ENCODE results near the gene DOCK3. TPM values are rescaled to one million over a fixed set of nuclear protein-coding genes. Genes with fewer than 3 reads are reported as not detected.
"Not testable (repeated sequence)": the region's sequence is repeated elsewhere in the genome, so short reads cannot be mapped to it uniquely, and the experiment has no call there.

The DOCK3 gene
- polyA plus RNA-seq, 4 donors = 0.13 to 0.34 TPM; not detected in 2

- H3K9me3 ChIP-seq (ENCODE audit: control insufficient read depth in 2 of 2, insufficient read depth in 1 of 2, low read depth in 1 of 2, low read length in 1 of 2) = peaks cover 0 to 22% of the 10 kb centered on the region in 2 donors
- 90 to 94% (median 93%) methylated on average over 9 to 13 of the region's 13 CpGs for WGBS, 3 donors
- DNase-seq; H3K4me3 ChIP-seq (ENCODE audit: low read depth in 1 of 3, low read length in 3 of 3); H3K27me3 ChIP-seq (ENCODE audit: control insufficient read depth in 3 of 3, insufficient read depth in 3 of 3, low read length in 3 of 3); FAIRE-seq; H3K27ac ChIP-seq (ENCODE audit: low read depth in 1 of 3, low read length in 2 of 3); H3K36me3 ChIP-seq (ENCODE audit: control insufficient read depth in 3 of 3, insufficient read depth in 2 of 3, low read depth in 1 of 3, low read length in 3 of 3); H3K4me1 ChIP-seq (ENCODE audit: control insufficient read depth in 3 of 3, insufficient read depth in 2 of 3, low read depth in 1 of 3, low read length in 2 of 3): not testable (repeated sequence)
Measured at GRCh38 chr3:51199296-51199695, 524.6 kb downstream of the DOCK3 start.

- H3K27ac ChIP-seq (ENCODE audit: low read depth in 1 of 3, low read length in 2 of 3) = no peak overlapping the region
- H3K36me3 ChIP-seq (ENCODE audit: control insufficient read depth in 3 of 3, insufficient read depth in 2 of 3, low read depth in 1 of 3, low read length in 3 of 3) = no peaks in the 10 kb centered on the region
- 59 to 70% (median 68%) methylated on average over 2 of the region's 2 CpGs for WGBS, 3 donors
- FAIRE-seq (no peak), DNase-seq (no peak)
- H3K4me1 ChIP-seq (ENCODE audit: control insufficient read depth in 3 of 3, insufficient read depth in 2 of 3, low read depth in 1 of 3, low read length in 2 of 3) = no peaks in the 10 kb centered on the region
- H3K27me3 ChIP-seq (ENCODE audit: control insufficient read depth in 3 of 3, insufficient read depth in 3 of 3, low read length in 3 of 3) = no peaks in the 10 kb centered on the region
- H3K9me3 ChIP-seq (ENCODE audit: control insufficient read depth in 2 of 2, insufficient read depth in 1 of 2, low read depth in 1 of 2, low read length in 1 of 2) = no peaks in the 10 kb centered on the region
- no peak overlapping the region for H3K4me3 ChIP-seq (ENCODE audit: low read depth in 1 of 3, low read length in 3 of 3)
Measured at GRCh38 chr3:51216291-51216690, 541.6 kb downstream of the DOCK3 start.

DNA sequence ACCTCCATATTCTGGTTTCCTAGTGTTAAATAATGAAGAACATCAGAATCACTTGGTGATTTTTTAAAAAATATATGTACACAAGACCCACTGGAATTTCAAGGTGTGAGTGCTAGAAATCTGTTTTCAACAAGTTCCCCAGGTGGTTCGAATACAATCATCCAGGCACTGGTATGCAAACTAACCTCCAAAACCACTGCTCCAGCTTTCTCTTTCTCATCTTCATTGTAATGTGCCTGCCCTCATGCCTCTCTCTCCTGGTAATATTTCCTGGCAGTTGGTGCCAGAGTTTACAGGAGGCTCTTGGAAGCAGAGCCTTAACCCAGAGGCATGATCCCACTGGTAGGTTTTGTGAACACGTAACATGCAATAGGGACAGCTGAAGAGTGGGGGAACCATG, 547.2 kb downstream of the DOCK3 start:
- DNase-seq = no peak
- no peaks in the 10 kb centered on the region for H3K36me3 ChIP-seq (ENCODE audit: control insufficient read depth in 3 of 3, insufficient read depth in 2 of 3, low read depth in 1 of 3, low read length in 3 of 3)
- WGBS, 3 donors = 78 to 88% (median 81%) methylated on average over 2 of the region's 2 CpGs
- H3K9me3 ChIP-seq (ENCODE audit: control insufficient read depth in 2 of 2, insufficient read depth in 1 of 2, low read depth in 1 of 2, low read length in 1 of 2) = no peaks in the 10 kb centered on the region
- no peak overlapping the region for H3K4me3 ChIP-seq (ENCODE audit: low read depth in 1 of 3, low read length in 3 of 3)
- no peaks in the 10 kb centered on the region for H3K27me3 ChIP-seq (ENCODE audit: control insufficient read depth in 3 of 3, insufficient read depth in 3 of 3, low read length in 3 of 3)
- FAIRE-seq = no peak
- H3K27ac ChIP-seq (ENCODE audit: low read depth in 1 of 3, low read length in 2 of 3) = no peak overlapping the region
- no peaks in the 10 kb centered on the region for H3K4me1 ChIP-seq (ENCODE audit: control insufficient read depth in 3 of 3, insufficient read depth in 2 of 3, low read depth in 1 of 3, low read length in 2 of 3)

DNA sequence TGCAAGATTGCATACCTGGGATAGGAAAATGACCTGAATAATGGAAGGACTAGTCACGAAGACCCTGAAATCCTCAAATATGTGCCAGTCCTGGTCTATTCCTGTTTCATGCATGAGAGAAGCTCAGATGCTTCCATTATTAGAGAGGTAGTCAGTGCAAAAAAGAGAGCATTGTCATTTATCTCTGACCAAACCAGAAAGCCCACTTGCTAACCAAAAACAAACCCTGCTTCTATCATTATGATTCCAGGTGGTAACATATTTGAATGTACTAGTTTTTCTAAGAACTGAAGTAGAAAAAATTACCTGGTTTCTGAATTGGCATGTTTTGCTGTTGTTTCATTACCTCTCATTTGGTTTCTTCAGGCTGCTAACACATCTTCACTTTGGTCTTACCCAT, 549.6 kb downstream of the DOCK3 start:
- no peak overlapping the region for H3K4me3 ChIP-seq (ENCODE audit: low read depth in 1 of 3, low read length in 3 of 3)
- no peak for FAIRE-seq
- no peak for DNase-seq
- H3K4me1 ChIP-seq (ENCODE audit: control insufficient read depth in 3 of 3, insufficient read depth in 2 of 3, low read depth in 1 of 3, low read length in 2 of 3) = no peaks in the 10 kb centered on the region
- H3K27me3 ChIP-seq (ENCODE audit: control insufficient read depth in 3 of 3, insufficient read depth in 3 of 3, low read length in 3 of 3) = no peaks in the 10 kb centered on the region
- 65 to 86% (median 78%) methylated on average over 1 of the region's 1 CpG for WGBS, 3 donors
- no peak overlapping the region for H3K27ac ChIP-seq (ENCODE audit: low read depth in 1 of 3, low read length in 2 of 3)
- H3K9me3 ChIP-seq (ENCODE audit: control insufficient read depth in 2 of 2, insufficient read depth in 1 of 2, low read depth in 1 of 2, low read length in 1 of 2) = no peaks in the 10 kb centered on the region
- no peaks in the 10 kb centered on the region for H3K36me3 ChIP-seq (ENCODE audit: control insufficient read depth in 3 of 3, insufficient read depth in 2 of 3, low read depth in 1 of 3, low read length in 3 of 3)

- Histone ChIP-seq H3K4me1 (ENCODE audit: control insufficient read depth in 3 of 3, insufficient read depth in 2 of 3, low read depth in 1 of 3, low read length in 2 of 3) (no peaks in the 10 kb centered on the region), H3K27ac (ENCODE audit: low read depth in 1 of 3, low read length in 2 of 3) (no peak overlapping the region), H3K27me3 (ENCODE audit: control insufficient read depth in 3 of 3, insufficient read depth in 3 of 3, low read length in 3 of 3) (no peaks in the 10 kb centered on the region), H3K9me3 (ENCODE audit: control insufficient read depth in 2 of 2, insufficient read depth in 1 of 2, low read depth in 1 of 2, low read length in 1 of 2) (no peaks in the 10 kb centered on the region), H3K4me3 (ENCODE audit: low read depth in 1 of 3, low read length in 3 of 3) (no peak overlapping the region), H3K36me3 (ENCODE audit: control insufficient read depth in 3 of 3, insufficient read depth in 2 of 3, low read depth in 1 of 3, low read length in 3 of 3) (no peaks in the 10 kb centered on the region)
- WGBS, 3 donors = 61 to 76% (median 62%) methylated on average over 1 of the region's 1 CpG
- DNase-seq (no peak), FAIRE-seq (no peak)
Measured at GRCh38 chr3:51224843-51225242, 550.1 kb downstream of the DOCK3 start.

DNA sequence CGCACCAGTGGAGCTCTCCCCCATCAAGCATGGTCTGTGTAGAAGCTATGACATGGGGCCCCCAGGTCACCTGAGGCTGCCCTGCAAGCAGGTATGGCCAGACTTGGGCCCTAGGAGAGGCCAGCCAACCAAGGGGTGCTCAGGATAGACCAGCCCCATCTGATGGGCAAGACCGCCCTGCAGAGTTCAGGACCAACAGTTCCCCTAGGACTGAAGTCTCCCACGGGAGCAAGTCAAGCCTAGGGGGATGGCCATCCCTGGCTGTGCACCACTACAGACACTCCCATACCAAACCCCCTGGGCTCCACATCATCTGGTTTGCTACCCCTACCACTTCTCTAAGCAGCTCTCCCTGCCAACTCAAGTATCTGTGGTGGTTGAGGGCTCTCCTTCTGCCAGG, 568.2 kb downstream of the DOCK3 start:
- no peaks in the 10 kb centered on the region for H3K36me3 ChIP-seq (ENCODE audit: control insufficient read depth in 3 of 3, insufficient read depth in 2 of 3, low read depth in 1 of 3, low read length in 3 of 3)
- H3K9me3 ChIP-seq (ENCODE audit: control insufficient read depth in 2 of 2, insufficient read depth in 1 of 2, low read depth in 1 of 2, low read length in 1 of 2) = peaks cover 0 to 8% of the 10 kb centered on the region in 2 donors
- no peak overlapping the region for H3K4me3 ChIP-seq (ENCODE audit: low read depth in 1 of 3, low read length in 3 of 3)
- DNase-seq (no peak), FAIRE-seq (no peak)
- no peaks in the 10 kb centered on the region for H3K27me3 ChIP-seq (ENCODE audit: control insufficient read depth in 3 of 3, insufficient read depth in 3 of 3, low read length in 3 of 3)
- H3K4me1 ChIP-seq (ENCODE audit: control insufficient read depth in 3 of 3, insufficient read depth in 2 of 3, low read depth in 1 of 3, low read length in 2 of 3) = no peaks in the 10 kb centered on the region
- no peak overlapping the region for H3K27ac ChIP-seq (ENCODE audit: low read depth in 1 of 3, low read length in 2 of 3)
- WGBS, 3 donors = 58 to 60% (median 59%) methylated on average over 3 of the region's 3 CpGs

GRCh38 chr3:51243924-51244323, 569.2 kb downstream of the DOCK3 start:
- peaks cover 0 to 9% of the 10 kb centered on the region in 2 donors for H3K9me3 ChIP-seq (ENCODE audit: control insufficient read depth in 2 of 2, insufficient read depth in 1 of 2, low read depth in 1 of 2, low read length in 1 of 2)
- no peaks in the 10 kb centered on the region for H3K36me3 ChIP-seq (ENCODE audit: control insufficient read depth in 3 of 3, insufficient read depth in 2 of 3, low read depth in 1 of 3, low read length in 3 of 3)
- no peak for DNase-seq
- no peaks in the 10 kb centered on the region for H3K4me1 ChIP-seq (ENCODE audit: control insufficient read depth in 3 of 3, insufficient read depth in 2 of 3, low read depth in 1 of 3, low read length in 2 of 3)
- no peak overlapping the region for H3K4me3 ChIP-seq (ENCODE audit: low read depth in 1 of 3, low read length in 3 of 3)
- FAIRE-seq = no peak
- no peak overlapping the region for H3K27ac ChIP-seq (ENCODE audit: low read depth in 1 of 3, low read length in 2 of 3)
- H3K27me3 ChIP-seq (ENCODE audit: control insufficient read depth in 3 of 3, insufficient read depth in 3 of 3, low read length in 3 of 3) = no peaks in the 10 kb centered on the region

DNA sequence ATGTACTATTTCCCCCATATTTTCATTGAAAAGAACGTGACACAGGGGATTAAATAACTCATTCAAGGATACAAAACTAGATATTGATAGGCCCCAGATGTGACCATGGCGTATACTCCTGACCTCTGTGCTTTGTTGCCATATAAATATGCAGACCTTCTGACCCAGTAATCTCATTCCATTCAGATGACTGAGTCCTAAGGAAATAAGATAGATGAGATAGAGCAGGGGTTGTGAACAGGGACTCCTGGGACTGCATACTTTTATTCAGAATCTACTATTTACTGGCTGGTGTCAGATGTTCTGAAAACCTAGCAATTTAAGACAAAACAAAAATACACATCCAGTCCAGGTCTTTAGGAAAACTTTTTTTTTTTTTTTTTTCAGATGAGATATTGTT, 571.1 kb downstream of the DOCK3 start:
- H3K9me3 ChIP-seq (ENCODE audit: control insufficient read depth in 2 of 2, insufficient read depth in 1 of 2, low read depth in 1 of 2, low read length in 1 of 2) = peaks cover 0 to 13% of the 10 kb centered on the region in 2 donors
- H3K27me3 ChIP-seq (ENCODE audit: control insufficient read depth in 3 of 3, insufficient read depth in 3 of 3, low read length in 3 of 3) = no peaks in the 10 kb centered on the region
- H3K36me3 ChIP-seq (ENCODE audit: control insufficient read depth in 3 of 3, insufficient read depth in 2 of 3, low read depth in 1 of 3, low read length in 3 of 3) = no peaks in the 10 kb centered on the region
- H3K4me1 ChIP-seq (ENCODE audit: control insufficient read depth in 3 of 3, insufficient read depth in 2 of 3, low read depth in 1 of 3, low read length in 2 of 3) = no peaks in the 10 kb centered on the region
- WGBS, 3 donors = 75 to 80% (median 79%) methylated on average over 2 of the region's 2 CpGs
- FAIRE-seq = no peak
- no peak overlapping the region for H3K4me3 ChIP-seq (ENCODE audit: low read depth in 1 of 3, low read length in 3 of 3)
- no peak for DNase-seq
- H3K27ac ChIP-seq (ENCODE audit: low read depth in 1 of 3, low read length in 2 of 3) = no peak overlapping the region

- no peak for DNase-seq
- Histone ChIP-seq H3K27me3 (ENCODE audit: control insufficient read depth in 3 of 3, insufficient read depth in 3 of 3, low read length in 3 of 3) (no peaks in the 10 kb centered on the region), H3K9me3 (ENCODE audit: control insufficient read depth in 2 of 2, insufficient read depth in 1 of 2, low read depth in 1 of 2, low read length in 1 of 2) (no peaks in the 10 kb centered on the region), H3K4me1 (ENCODE audit: control insufficient read depth in 3 of 3, insufficient read depth in 2 of 3, low read depth in 1 of 3, low read length in 2 of 3) (no peaks in the 10 kb centered on the region), H3K4me3 (ENCODE audit: low read depth in 1 of 3, low read length in 3 of 3) (no peak overlapping the region), H3K36me3 (ENCODE audit: control insufficient read depth in 3 of 3, insufficient read depth in 2 of 3, low read depth in 1 of 3, low read length in 3 of 3) (no peaks in the 10 kb centered on the region), H3K27ac (ENCODE audit: low read depth in 1 of 3, low read length in 2 of 3) (no peak overlapping the region)
- no peak for FAIRE-seq
- 81 to 85% (median 85%) methylated on average over 1 of the region's 1 CpG for WGBS, 3 donors
Measured at GRCh38 chr3:51257870-51258269, 583.1 kb downstream of the DOCK3 start.

All from small intestine (tissue), 7 donors.